Activated CD4-positive, CD25-positive, alpha-beta regulatory T cell treated with anti-CD3 and anti-CD28 coated beads, Interleukin-2, amount 50 U/mL, for 72 hours (primary cell): ENCODE measurements around the gene DNAH7.
A peak's percentile ranks its signal among the peaks of the same experiment; 100 is the strongest.
"Not testable (repeated sequence)": the region's sequence is repeated elsewhere in the genome, so short reads cannot be mapped to it uniquely, and the experiment has no call there.

Source experiments
- DNase-seq: peaks from one replicate; pipeline ENCODE4 v3.0.0; 2021

The DNAH7 gene

GRCh38 chr2:196068271-196069209 lies at the start of gene DNAH7:
Gene DNAH7, minus strand, starts transcription at chr2:196068837. Its CDS starts 126 bp downstream, at chr2:196068711.
- DNase-seq, result peak; percentile 90

DNA sequence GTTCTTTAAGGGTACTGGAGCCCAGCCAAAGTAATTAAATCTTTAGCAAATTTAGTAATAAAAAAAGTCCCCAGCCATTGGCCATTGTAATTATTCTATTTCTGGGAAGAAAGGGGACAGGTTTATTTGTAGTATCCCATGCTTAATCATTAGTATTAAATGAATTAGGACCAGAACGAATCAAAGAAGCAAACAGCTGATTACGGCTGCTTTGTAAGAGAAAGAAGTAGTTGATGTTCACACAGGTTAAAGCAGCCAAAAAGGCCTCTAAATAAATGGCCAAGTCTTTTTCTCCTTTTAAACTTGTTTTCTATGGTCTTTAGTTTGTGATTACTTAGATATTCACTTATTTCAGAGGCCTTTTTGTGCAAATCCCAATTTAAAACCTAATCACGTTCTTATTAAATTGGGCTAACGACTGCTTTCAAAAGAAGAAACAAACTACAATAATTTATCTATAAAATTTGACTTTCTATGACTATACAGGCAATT lies 48.6 kb upstream of the DNAH7 start:
- DNase-seq, result no peak

DNA sequence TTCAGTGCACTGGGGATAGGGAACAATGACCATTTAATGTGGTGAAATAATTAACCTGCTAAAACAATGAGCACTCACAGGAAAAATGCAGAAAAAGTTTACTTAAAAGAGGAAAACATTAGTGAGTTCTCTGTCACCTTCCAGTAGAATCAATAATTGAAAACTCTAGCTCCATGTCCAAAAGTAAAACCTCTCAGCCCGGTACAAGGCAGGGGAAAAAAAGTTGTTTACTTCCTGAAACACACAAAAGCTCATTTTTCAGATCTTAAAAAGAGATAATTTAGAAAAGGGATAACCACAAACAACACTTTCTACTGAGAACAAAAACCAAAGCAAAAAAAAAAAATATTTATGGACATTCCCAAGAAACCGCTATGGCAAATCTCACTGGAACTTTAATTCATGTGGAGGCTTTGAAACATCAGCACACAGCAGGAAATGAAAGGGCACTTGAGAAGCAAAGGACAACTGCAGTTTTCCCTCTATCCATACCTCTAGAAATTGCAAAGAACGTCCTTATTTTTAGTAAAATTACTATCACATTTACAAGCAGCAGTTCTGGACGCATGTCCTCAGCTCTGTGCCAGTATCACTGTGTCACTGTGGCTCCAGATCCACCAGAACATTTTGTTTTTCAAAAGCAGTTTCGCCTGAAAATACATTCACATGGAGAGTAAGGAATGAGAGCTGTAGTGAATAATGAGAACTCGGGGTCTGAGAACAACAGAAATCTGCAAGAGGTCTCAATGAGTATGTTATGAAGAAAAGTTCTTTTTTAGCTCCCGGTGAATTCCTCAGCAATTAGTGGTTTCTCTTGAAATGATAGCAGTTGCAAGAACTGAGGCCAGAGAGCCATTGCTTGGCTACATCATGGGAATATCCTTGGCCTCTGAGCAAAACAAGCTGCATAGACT lies 44.7 kb upstream of the DNAH7 start:
- DNase-seq, result no peak

GRCh38 chr2:196112418-196113034 lies 43.9 kb upstream of the DNAH7 start:
- DNase-seq, result no peak

- DNase-seq, result no peak
Observed at GRCh38 chr2:196108604-196109003, 40.0 kb upstream of the DNAH7 start.

DNA sequence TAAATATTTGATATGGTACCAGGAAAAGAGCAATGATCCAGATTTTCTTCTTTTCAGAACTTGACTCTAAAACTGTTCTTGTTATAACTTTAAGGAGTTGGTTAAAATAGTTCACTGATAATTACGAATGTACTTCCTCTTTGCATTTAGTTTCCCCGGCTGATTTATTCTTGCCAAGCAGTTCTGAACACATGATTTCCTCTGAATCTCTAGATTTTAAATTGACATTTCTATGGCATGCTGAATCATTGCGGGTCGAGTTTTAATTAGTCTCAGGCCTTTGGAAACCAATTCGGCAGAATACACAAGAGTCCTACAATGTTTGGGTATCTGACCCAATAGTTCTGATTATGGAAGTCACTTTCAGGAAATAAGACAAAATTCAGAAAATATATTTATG lies 37.3 kb upstream of the DNAH7 start:
- no peak for DNase-seq

- DNase-seq, result no peak
Observed at GRCh38 chr2:196104066-196104465, 35.4 kb upstream of the DNAH7 start.

GRCh38 chr2:196103626-196104025 lies 35.0 kb upstream of the DNAH7 start:
- no peak for DNase-seq

- DNase-seq, result no peak
Observed at GRCh38 chr2:196101325-196101991, 32.8 kb upstream of the DNAH7 start.

GRCh38 chr2:196099916-196100315 lies 31.3 kb upstream of the DNAH7 start:
- no peak for DNase-seq

- no peak for DNase-seq
Observed at GRCh38 chr2:196097864-196098660, 29.4 kb upstream of the DNAH7 start.

DNA sequence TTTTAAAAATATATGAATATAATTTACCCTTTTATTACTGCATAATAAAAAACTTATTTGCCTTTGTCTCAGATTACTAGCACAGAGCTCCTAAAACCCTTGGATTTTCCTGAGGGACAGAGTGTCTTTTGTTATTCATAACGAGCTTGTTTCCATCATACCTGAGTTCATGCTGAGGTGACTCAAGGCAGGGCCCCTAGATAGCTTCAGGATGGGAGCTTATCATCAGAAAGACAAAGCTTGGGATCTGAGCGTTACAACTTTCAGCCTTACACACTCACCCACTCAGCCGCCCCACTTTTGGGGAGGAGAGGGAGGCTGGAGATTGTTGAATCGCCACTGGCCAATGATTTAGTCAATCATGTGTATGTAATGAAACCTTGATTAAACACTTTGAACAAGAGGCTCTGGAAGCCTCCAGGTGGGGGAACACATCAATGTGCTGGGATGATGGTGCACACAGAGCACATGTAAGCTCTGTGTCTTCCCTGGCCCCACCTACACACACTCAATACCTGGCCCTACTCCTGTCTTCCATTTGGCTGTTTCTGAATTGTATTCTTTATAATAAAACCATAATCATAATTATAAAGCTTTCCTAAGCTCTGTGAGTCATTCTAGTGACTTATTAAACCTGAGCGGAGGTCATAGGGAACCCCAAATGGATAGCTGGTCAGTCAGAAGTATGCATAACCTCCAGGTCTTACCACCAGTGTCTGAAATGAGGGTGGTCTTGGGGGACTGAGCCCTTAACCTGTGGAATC lies 28.5 kb upstream of the DNAH7 start:
- no peak for DNase-seq

- DNase-seq, result no peak
Observed at GRCh38 chr2:196096264-196096663, 27.6 kb upstream of the DNAH7 start.

- DNase-seq, result not testable (repeated sequence)
Observed at GRCh38 chr2:196089448-196089847, 20.8 kb upstream of the DNAH7 start.

GRCh38 chr2:196088203-196088602 lies 19.6 kb upstream of the DNAH7 start:
- no peak for DNase-seq

DNA sequence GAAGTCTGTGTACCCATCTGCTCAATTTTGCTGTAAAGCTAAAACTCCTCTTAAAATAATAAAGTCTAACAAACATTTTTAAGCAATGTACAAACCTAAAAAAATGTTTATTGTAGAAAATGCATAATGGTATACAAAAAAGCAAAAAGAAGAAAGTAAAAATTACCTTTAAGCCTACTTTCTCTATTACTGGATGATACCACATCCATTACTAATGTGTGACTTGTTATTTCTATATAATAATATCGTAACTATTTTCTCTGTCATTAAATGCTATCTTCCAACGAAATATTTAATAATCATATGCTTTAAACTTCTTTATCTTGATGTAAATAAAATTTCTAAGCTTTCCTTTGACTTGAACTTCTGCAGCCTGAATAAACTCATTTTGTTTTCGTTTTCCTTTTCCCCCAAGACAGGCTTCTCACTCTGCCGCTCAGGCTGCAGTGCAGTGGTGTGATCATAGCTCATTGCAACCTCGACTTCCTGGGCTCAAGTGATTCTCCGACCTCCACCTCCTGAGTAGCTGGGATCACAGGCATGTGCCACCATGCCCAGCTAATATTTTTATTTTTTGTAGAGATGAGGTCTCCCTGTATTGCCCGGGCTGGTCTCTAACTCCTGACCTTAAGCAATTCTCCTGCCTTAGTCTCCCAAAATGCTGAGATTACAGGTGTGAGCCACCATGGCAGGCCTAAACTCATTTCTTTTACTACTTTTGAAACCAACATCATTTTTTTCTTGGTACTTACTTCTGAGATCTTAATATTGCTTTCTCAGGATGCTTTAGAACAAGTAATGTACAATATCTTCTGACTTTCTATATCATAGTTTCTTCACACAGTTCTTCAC lies 18.1 kb upstream of the DNAH7 start:
- no peak for DNase-seq

DNA sequence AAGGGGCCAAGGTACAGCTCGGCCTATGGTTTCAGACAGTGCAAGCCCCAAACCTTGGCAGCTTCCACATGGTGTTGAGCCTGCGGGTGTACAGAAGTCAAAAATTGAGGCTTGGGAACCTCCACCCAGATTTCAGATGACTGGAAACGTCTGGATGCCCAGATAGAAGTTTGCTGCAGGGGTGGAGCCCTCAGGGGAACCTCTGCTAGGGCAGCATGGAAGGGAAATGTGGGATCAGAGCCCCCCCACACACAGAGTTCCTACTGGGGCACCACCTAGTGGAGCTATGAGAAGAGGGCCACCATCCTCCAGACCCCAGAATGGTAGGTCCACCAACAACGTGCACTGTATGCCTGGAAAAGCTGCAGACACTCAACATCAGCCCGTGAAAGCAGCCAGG lies 15.0 kb upstream of the DNAH7 start:
- no peak for DNase-seq

DNA sequence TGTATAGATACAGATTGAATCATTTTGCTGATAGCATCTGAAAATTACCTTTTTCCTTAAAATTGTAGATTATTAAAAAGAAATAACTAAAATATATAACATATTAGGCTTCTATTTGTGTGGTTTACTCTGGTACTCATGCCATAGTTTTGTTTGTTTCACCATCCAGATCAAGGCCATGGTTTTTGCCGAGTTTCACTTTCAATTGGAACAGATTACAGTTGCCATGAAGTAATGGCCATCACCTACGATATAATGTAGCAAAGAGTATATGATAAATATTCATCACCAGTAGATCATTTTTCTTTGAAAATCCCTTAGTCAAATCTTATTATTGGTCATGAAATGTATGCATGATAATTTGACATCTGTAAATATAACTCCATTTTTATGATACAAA lies 11.9 kb upstream of the DNAH7 start:
- DNase-seq, result no peak

GRCh38 chr2:196079052-196079451 lies 10.4 kb upstream of the DNAH7 start:
- DNase-seq, result no peak

GRCh38 chr2:196077821-196078220 lies 9.2 kb upstream of the DNAH7 start:
- no peak for DNase-seq
